Measurements from ENCODE around the gene BRIP1. TPM values are rescaled to one million over a fixed set of nuclear protein-coding genes. Genes with fewer than 3 reads are reported as not detected.

BRIP1 gene
- total RNA-seq, 1 donor from 2014 or later = not detected

DNA sequence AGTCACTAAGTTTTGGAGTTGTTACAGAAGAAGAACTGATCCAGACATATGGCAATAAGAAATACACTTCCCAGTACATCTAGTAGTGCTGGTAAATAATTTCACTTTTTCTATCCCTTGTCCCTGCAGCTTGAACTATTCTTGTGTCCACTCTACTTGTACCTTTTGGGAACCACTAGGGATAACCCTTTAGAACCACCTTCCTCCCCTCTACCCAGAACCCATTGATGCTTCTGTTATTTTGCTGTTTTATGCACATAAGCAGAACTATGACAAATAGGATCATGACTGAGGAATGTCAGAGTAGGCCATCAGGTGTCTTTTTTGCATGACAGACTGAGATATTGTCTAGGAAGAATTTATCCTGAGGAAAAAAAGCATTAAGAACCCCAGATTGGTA is 125.1 kb downstream of the BRIP1 start:
- TF ChIP-seq, protein P1, sequence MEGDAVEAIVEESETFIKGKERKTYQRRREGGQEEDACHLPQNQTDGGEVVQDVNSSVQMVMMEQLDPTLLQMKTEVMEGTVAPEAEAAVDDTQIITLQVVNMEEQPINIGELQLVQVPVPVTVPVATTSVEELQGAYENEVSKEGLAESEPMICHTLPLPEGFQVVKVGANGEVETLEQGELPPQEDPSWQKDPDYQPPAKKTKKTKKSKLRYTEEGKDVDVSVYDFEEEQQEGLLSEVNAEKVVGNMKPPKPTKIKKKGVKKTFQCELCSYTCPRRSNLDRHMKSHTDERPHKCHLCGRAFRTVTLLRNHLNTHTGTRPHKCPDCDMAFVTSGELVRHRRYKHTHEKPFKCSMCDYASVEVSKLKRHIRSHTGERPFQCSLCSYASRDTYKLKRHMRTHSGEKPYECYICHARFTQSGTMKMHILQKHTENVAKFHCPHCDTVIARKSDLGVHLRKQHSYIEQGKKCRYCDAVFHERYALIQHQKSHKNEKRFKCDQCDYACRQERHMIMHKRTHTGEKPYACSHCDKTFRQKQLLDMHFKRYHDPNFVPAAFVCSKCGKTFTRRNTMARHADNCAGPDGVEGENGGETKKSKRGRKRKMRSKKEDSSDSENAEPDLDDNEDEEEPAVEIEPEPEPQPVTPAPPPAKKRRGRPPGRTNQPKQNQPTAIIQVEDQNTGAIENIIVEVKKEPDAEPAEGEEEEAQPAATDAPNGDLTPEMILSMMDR (IDR thresholded peaks at IDR 0.05) = no peak
- Histone ChIP-seq H3K27ac (no peak overlapping the region), H3K4me3 (no peak overlapping the region), H3K9me3 (peaks cover 0 to 4% of the 10 kb centered on the region in 2 donors), H3K36me3 (no peaks in the 10 kb centered on the region), H3K27me3 (no peaks in the 10 kb centered on the region), H3K4me1 (no peaks in the 10 kb centered on the region)
- no peak for DNase-seq (ENCODE audit: low spot score in 2 of 2)
- intact Hi-C loops (cut with DNase I) = no loop called here

DNA sequence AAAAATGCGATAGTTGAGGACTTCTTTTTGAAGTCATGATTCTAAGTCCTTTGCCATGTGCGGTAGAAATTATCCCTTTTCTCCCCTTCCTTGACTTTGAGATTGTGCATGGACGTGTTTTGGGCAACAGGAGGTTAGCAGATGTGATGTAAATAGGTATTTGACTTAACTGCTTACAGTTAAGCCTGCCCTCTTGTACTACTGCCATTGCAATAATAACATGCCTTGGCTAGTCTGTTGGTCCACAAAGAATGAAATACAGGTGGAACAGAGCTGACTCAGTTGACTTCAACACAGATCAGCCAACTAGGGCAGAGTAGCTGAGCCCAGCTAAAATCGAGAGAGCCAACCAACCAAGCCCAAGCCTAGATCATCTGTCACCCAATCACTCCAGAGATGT is 125.5 kb downstream of the BRIP1 start:
- Histone ChIP-seq H3K27me3 (no peaks in the 10 kb centered on the region), H3K4me3 (no peak overlapping the region), H3K27ac (no peak overlapping the region), H3K9me3 (peaks cover 0 to 4% of the 10 kb centered on the region in 2 donors), H3K4me1 (no peaks in the 10 kb centered on the region), H3K36me3 (no peaks in the 10 kb centered on the region)
- TF ChIP-seq, protein P1 (IDR thresholded peaks at IDR 0.05) = no peak
- intact Hi-C loops (cut with DNase I) = no loop called here
- no peak for DNase-seq (ENCODE audit: low spot score in 2 of 2)

DNA sequence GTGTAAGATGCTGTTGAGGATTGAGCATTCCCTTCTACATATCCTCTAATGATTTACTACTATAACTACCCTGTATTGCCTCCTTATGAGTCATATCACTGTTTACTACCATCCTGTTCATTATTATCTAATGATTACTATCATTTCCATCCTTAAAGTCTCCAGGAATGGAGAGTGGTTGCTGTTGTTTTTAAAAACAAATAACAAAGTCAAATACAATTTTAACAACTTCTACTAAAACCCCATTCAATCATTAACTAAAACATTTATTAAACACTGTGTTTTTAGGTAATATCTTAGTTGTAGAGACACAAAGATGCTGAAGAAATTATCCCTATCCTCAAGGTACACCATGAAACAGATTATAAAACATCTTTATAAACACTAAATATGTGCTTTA is 126.9 kb downstream of the BRIP1 start:
- Histone ChIP-seq H3K9me3 (peaks cover 0 to 4% of the 10 kb centered on the region in 2 donors), H3K4me1 (no peaks in the 10 kb centered on the region), H3K4me3 (no peak overlapping the region), H3K36me3 (no peaks in the 10 kb centered on the region), H3K27me3 (no peaks in the 10 kb centered on the region), H3K27ac (no peak overlapping the region)
- intact Hi-C loops (cut with DNase I) = no loop called here
- no peak for DNase-seq (ENCODE audit: low spot score in 2 of 2)
- TF ChIP-seq, protein P1 (IDR thresholded peaks at IDR 0.05) = no peak

DNA sequence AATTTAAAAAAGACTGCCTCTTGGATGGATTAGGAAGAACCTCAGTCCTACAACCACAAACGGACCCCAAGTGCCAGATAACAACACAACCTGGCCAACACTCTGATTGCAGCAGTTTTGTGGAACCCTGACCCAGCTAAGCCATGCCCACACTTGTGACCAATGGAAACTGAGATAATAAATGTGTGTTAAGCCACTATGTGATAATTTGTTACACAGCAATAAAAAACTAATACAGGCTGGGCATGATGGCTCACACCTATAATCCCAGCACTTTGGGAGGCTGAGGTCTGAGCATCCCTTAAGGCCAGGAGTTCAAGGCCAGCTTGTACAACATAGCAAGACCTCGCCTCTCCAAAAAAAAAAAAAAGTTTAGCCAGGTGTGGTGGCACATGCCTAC is 127.5 kb downstream of the BRIP1 start:
- DNase-seq (ENCODE audit: low spot score in 2 of 2) = no peak
- Histone ChIP-seq H3K27ac (no peak overlapping the region), H3K9me3 (peaks cover 0 to 4% of the 10 kb centered on the region in 2 donors), H3K36me3 (no peaks in the 10 kb centered on the region), H3K4me1 (no peaks in the 10 kb centered on the region), H3K4me3 (no peak overlapping the region), H3K27me3 (no peaks in the 10 kb centered on the region)
- intact Hi-C loops (cut with DNase I) = no loop called here
- TF ChIP-seq, protein P1 (IDR thresholded peaks at IDR 0.05) = no peak

DNA sequence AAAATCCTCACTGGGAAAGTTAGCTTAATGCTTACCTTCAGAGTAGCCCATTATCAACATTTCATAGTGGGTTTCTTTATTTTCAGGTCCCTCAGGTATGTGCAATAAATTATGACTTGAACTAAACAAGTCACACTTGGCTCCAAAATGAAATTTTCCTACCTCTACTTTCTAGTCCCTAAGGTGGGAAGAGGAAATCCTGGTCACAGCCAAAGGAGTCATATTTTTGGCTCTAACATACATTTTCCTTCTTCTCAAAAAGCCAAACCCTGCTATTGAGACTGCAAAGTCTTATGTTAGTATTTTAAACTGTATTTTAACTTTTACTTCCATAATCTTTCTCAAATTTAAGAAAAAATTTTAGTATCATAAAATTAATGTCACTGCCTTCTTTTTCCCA is 128.9 kb downstream of the BRIP1 start:
- Histone ChIP-seq H3K27ac (no peak overlapping the region), H3K4me3 (no peak overlapping the region), H3K36me3 (no peaks in the 10 kb centered on the region), H3K4me1 (no peaks in the 10 kb centered on the region), H3K9me3 (peaks cover 0 to 4% of the 10 kb centered on the region in 2 donors), H3K27me3 (no peaks in the 10 kb centered on the region)
- no peak for DNase-seq (ENCODE audit: low spot score in 2 of 2)
- TF ChIP-seq, protein P1 (IDR thresholded peaks at IDR 0.05) = no peak
- intact Hi-C loops (cut with DNase I) = no loop called here

DNA sequence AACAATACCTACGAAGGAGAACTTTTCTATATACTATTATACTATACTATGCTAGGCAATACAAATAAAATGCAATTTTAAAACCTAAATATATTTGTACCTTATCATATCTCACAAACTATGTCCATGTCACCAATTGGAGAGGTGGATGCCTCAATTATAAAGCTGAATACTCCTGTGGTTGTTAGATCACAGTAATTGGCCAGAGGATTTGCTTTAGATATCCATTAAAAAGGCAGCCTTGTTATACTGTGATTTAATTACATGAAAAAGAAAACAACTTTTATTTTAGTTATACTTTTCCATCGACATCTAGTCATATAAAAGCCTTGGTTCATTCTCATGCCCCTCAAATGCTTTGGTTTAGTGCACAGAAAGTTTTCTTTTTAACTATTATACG is 129.3 kb downstream of the BRIP1 start:
- no peaks in the 10 kb centered on the region for H3K27me3 ChIP-seq
- intact Hi-C loops (cut with DNase I) = no loop called here
- H3K27ac ChIP-seq = no peak overlapping the region
- peaks cover 0 to 4% of the 10 kb centered on the region in 2 donors for H3K9me3 ChIP-seq
- no peak for DNase-seq (ENCODE audit: low spot score in 2 of 2)
- H3K4me3 ChIP-seq = no peak overlapping the region
- no peaks in the 10 kb centered on the region for H3K36me3 ChIP-seq
- no peaks in the 10 kb centered on the region for H3K4me1 ChIP-seq
- TF ChIP-seq, protein P1 (IDR thresholded peaks at IDR 0.05) = no peak
